ENCODE results near the gene P2RX7.
"Not testable (repeated sequence)": the region's sequence is repeated elsewhere in the genome, so short reads cannot be mapped to it uniquely, and the experiment has no call there.

P2RX7 gene

DNA sequence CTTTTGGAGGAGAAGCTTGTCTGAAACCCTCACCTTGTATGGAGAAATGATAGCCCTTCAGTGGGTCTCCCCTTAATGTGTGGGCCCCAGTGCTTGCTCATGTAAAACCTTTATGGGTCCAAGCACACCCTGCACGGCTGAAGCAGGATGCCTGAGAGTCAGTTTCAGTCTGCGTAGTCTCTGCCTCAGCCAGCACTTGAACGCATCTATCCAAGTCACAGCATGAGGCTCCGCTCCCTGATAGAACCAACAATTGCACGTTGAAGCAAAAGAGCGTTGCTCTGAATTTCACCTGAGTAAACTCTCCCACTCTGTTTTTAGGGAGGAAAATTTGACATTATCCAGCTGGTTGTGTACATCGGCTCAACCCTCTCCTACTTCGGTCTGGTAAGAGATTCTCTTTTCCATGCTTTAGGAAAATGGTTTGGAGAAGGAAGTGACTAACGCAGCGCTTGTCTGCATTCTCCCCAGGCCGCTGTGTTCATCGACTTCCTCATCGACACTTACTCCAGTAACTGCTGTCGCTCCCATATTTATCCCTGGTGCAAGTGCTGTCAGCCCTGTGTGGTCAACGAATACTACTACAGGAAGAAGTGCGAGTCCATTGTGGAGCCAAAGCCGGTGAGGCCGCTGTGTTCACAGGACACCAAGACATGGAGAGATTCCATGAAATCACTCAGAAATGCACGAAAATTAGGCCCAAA lies 44.3 kb downstream of the P2RX7 start:
- no peak for DNase-seq

DNA sequence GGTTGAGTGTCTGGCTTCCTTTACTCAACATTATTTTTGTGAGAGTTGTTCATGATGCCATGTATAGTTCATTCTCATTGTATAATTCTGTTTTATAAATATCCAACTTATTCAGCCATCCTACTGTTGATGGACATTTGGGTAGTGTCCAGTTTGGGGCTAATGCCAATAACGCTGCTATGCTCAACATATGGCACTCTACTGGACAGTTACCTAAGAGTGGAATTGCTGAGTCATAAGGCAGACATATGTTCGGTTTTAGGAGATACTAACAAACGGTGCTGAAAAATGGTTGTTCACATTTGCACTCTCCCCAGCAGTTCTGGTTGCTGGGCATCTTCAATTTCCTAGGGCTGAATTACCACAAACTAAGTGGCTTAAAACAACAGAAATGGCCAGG lies 48.5 kb downstream of the P2RX7 start:
- DNase-seq, result no peak

DNA sequence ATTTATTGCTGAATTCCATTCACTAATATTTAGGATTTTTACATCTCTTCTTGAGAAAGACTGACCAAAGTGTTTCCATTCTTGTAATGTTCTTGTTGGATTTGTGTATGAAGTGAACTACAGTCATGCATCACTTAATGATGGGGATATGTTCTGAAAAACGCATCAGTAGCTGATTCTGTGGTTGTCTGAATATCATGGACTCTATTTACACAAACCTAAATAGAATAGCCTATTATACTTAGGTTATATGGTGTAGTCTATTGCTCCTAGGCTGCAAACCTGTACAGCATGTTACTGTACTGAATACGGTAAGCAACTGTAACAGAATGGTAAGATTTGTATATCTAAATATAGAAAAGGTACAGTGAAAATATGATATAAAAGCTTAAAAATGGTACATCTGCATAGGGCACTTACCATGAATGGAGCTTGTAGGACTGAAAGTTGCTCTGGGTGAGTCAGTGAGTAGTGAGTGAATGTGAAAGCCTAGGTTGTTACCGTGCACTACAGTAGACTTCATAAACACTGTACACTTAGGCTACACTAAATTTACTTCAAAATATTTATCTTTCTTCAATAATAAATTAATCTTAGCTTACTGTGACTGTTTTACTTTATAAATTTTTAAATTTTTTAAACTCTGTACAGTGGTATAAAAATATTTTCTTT lies 49.7 kb downstream of the P2RX7 start:
- DNase-seq, result no peak

DNA sequence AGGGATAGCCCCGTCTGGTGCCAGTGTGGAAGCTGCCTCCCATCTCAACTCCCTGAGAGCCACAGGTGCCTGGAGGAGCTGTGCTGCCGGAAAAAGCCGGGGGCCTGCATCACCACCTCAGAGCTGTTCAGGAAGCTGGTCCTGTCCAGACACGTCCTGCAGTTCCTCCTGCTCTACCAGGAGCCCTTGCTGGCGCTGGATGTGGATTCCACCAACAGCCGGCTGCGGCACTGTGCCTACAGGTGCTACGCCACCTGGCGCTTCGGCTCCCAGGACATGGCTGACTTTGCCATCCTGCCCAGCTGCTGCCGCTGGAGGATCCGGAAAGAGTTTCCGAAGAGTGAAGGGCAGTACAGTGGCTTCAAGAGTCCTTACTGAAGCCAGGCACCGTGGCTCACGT lies 51.7 kb downstream of the P2RX7 start:
- DNase-seq, result no peak

DNA sequence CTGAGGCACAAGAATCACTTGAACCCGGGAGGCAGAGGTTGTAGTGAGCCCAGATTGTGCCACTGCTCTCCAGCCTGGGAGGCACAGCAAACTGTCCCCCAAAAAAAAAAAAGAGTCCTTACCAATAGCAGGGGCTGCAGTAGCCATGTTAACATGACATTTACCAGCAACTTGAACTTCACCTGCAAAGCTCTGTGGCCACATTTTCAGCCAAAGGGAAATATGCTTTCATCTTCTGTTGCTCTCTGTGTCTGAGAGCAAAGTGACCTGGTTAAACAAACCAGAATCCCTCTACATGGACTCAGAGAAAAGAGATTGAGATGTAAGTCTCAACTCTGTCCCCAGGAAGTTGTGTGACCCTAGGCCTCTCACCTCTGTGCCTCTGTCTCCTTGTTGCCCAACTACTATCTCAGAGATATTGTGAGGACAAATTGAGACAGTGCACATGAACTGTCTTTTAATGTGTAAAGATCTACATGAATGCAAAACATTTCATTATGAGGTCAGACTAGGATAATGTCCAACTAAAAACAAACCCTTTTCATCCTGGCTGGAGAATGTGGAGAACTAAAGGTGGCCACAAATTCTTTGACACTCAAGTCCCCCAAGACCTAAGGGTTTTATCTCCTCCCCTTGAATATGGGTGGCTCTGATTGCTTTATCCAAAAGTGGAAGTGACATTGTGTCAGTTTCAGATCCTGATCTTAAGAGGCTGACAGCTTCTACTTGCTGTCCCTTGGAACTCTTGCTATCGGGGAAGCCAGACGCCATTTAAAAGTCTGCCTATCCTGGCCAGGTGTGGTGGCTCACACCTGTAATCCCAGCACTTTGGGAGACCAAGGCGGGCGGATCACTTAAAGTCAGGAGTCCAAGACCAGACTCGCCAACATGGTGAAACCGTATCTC lies 52.6 kb downstream of the P2RX7 start:
- peak; percentile 32 for DNase-seq

DNA sequence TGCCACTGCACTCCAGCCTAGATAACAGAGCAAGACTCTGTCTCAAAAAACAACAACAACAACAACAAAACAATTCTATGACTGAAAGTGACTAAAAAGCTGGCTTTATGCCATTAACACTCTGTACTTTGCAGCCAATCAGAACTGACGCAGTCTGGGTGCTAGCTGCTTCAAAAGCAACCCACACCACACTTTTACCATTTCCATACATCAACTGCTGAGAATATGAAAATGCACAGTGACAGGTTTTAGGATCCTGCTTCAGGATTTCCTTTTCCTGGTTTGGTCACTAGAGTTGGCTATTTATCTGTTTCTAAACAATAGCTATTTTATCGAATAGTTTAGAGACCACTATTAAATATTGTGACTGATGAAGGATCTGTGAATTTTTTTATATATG lies 54.1 kb downstream of the P2RX7 start:
- DNase-seq, result no peak

DNA sequence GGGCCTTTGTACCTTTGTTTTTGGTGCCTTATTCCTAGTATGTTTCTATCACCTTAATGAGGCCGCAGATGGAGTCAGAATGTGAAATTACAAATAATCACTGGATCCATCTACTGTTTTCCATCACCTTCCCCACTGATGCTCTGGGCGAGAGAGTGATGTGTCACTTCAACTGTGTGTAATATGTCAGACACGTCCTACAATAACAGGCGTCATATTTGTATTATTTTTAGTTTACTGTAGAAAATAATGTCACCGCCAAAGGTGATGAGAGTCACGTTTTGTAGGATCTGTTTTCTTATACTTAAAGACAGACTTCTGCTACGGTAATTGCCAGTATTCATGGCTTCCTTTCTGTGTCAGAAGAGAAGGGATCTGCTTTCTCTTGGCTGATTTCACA lies 54.8 kb downstream of the P2RX7 start:
- DNase-seq, result no peak

DNA sequence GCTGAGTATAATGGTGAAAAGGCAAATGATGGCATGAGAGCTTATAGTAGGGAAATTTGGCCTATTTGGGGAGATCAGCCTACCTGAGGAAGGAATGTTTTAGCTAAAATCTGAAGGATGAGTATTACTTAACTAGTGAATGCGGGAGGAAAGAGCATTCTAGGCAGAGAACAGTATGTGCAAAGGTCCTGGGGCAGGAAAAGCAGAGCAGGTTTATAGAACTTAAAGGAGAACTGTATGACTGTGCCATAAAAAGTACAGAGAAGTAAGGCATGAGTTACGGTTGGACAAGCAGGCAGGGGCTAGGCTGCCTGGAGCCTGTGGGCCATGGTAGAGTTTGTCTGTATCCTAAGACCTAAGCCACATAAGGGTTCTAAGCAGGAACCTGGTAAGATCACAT lies 55.6 kb downstream of the P2RX7 start:
- DNase-seq, result no peak

DNA sequence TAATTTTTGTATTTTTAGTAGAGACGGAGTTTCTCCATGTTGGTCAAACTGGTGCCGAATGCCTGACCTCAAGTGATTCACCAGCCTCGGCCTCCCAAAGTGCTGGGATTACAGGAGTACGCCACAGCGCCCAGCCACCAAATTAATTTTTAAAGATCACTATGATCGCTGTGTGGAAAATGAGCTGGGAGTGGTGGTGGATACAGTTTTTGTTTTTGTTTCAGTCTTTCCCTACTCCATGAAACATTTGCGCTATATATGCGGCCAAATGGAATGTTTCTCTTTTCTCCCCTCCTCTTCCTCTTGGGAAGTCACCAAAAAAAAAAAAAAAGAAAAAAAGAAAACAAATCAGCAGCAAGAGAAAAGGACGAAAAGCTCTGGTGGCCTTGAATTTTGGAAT lies 56.5 kb downstream of the P2RX7 start:
- DNase-seq, result no peak

DNA sequence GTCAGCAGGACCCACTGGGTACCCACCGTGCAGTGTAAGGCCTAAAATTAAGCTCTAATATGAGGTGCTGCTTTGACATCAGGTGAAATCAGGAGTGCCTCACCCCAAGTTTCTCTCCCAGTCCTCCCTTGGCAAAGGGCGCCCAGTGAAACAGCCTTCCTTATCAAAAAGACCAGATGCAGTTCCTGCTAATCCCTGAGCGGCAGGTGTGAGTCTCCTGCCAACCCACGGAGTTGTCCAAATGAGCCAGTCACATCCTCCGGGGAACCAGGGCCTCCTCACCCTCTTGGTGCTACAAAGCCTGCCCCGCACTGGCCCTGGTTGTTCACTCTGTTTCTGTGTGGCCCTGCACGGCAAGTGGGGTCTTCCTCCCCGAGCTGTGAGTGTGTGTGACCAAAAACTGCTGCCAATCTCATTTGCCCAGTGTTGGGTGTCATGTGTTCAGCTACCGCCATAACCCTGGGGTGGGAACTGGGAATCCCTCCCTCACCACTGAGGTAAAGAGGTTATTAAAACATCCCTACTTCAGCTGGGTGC lies 57.0 kb downstream of the P2RX7 start:
- DNase-seq, result no peak

DNA sequence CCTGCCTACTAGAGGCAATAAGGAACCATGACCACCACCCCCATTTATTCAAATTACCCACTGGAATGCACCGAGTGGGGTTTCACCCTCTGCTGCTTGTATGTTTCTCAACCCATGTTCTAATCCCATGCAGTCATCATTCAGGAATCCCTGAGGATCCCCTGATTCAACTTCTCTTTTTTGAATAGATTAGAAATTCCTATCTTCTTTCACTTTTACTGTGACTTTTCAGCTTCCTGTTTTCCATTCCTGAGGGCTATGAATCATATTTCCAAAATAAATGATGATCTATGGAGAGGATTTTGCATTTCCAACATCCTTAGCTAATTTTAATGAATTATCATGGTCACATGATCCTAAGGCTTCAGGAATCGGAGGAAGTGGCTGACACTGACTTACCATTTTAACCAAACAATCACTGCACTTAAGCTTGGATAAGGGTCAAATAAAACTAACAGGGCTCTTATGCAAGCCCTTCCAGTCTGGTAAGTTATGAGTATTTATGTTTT lies 57.9 kb downstream of the P2RX7 start:
- DNase-seq, result peak; percentile 40

DNA sequence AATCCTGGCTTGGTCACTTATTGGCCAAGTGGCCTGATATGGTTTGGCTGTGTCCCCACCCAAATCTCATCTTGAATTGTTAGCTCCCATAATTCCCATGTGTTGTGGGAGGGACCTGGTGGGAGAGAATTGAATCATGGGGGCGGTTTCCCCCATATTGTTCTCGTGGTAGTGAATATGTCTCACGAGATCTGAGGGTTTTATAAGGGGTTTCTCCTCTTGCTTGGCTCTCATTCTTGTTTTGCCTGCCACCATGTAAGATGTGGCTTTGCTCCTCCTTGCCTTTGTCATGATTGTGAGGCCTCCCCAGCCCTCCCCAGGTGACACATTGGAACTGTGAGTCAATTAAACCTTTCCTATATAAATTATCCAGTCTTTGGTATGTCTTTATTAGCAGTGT lies 58.5 kb downstream of the P2RX7 start:
- no peak for DNase-seq

DNA sequence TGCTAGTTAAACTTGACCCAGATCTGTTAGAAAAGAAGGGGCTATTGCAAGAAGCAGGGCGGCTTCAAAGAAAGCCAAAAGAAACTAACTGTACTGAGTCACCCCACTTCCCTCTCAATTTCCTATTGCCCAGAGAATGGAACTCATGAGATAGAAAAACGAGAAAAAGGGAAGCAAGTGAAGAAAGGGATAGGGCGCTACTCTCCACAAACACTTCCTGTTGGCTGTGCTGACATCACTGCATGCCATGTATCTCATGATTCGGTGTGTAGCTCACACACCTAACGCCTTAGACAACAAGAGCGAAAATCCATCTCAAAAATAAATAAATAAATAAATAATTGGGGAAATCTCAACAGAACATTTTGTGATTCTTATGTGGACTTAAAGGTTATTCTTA lies 64.2 kb downstream of the P2RX7 start:
- DNase-seq, result peak; percentile 82

DNA sequence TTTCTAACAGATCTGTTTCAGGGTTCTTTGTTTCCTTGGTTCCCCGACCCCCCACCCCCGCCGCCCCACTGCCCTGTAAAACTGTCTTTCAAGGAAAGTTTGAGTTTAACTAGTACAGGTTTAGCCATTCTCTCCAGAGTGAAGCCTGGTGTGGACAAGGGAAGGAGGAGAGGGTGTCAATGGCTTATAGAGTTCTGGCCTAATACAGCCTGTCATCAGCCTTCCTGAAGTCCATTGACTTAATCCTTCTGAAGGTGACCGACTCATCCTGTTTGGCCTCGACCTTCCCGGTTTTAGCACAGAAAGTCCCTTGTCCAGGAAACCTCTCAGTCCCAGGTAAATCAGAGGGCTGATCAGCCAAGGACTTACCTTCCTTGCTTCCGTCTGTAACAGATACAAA lies 66.3 kb downstream of the P2RX7 start:
- no peak for DNase-seq

DNA sequence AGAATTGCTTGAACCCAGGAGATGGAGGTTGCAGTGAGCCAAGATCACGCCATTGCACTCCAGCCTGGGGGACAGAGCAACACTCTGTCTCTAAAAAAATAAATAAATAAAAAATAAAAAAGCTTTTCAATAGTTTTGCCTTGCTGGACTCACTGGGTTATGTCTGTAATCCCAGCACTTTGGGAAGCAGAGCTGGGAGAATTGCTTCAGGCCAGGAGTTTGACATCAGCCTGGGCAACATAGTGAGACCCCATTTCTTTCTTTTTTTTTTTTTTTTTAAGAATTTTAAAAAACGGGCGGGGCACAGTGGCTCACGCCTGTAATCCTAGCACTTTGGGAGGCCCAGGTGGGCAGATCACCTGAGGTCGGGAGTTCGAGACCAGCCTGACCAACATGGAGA lies 68.5 kb downstream of the P2RX7 start:
- not testable (repeated sequence) for DNase-seq

DNA sequence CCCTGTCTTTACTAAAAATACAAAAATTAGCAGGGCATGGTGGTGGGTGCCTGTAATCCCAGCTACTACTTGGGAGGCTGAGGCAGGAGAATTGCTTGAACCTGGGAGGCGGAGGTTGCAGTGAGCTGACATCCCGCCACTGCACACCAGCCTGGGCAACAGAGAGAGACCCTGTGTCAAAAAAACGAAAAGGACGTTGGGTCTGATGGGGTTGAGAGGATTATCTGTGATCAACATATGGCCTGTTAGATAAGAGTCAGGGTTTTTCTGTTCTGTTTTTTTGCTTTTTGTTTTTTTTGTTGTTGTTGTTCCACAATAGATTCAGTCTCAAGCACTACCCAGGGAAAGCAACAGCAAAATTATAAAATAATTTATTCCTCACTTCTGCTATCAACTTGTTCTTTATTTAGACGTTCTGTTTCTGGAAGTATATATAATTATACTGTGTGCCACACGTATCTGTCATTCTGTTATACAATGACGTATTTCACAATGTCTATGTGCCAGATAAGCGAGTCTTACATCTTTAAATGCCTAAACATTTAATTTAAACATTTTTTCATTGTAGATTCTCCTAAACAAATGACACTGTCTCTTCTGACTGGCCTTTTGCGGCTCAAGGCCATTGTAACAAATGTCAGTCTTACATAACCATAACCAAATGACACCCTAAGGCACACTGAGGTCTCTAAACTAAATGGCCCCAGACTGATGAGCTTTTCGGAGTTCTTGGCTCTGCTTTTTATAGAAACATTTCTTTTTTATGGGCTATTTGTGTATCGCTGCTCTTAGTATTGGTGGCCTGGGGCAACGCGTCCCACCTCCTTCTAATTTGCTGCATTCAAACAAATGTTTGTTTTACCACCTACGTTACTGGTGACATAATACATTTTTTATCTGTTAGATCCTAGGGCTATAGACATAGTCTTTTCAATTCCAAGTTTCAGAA lies 70.0 kb downstream of the P2RX7 start:
- DNase-seq, result no peak

DNA sequence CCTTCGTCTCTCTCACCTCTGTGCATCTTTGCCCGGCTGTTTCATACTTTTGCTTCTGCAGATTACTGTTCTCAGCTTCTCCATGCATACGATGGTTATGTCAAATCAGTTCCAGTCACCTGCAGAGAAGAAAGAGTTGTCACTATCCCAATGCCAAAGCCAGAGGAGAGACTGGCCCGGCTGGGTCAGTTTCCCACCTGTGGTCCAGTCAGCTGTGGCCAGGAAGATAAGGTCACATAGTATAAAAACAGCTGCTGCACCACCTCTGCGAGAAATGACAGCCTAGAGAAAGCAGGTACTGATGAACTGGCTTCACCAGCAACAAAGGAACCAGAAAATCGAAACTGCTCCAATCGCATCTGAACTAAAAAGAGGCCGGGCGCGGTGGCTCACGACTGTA lies 70.8 kb downstream of the P2RX7 start:
- no peak for DNase-seq

DNA sequence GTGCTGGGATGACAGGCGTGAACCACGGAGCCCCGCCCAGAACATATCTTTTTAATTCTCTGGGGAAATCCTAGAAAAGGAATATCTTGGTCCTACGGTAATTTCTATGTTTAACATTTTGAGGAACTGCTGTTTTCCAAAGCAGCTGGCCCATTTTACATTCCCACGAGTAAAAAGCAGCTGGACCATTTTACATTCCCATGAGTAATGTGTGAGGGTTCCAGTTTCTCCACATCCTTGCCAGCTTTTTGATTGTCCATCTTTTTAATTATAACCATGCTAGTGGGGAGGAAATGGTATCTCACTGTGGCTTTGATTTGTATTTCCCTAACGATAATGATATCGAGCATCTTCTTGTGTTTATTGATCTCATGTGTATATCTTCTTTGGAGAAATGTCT lies 72.8 kb downstream of the P2RX7 start:
- DNase-seq, result no peak

DNA sequence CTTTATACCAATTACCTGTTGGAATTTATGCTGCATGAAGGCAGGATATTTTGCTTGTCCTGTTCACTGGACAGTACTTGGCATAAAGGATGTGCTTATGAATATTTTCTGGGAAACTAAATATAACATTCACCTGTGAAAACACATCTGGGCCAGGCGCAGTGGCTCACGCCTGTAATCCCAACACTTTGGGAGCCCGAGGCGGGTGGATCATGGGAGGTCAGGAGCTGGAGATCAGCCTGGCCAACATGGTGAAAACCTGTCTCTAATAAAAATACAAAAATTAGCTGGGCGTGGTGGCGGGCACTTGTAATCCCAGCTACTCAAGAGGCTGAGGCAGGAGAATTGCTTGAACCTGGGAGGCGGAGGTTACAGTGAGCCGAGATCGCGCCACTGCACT lies 75.9 kb downstream of the P2RX7 start:
- not testable (repeated sequence) for DNase-seq

DNA sequence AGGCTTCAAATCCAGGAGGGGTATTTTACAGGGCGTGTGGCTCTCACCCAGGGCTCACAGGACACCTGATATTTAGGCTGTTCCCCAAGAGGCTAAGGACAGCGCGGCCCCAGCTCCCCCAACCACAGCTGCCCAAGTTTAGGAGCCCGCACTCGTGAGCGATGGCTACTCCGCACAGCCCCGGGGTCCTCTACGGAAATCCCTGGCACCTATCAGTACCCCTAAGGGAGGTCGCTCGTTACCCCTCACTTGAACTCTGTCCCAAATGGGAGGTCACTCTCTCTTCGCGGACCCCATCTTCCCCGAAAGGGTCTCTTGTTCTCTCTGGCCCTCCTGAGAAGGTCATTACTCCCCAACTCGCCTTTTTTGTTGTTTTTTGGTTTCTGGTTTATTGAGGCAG lies 76.5 kb downstream of the P2RX7 start:
- no peak for DNase-seq

DNA sequence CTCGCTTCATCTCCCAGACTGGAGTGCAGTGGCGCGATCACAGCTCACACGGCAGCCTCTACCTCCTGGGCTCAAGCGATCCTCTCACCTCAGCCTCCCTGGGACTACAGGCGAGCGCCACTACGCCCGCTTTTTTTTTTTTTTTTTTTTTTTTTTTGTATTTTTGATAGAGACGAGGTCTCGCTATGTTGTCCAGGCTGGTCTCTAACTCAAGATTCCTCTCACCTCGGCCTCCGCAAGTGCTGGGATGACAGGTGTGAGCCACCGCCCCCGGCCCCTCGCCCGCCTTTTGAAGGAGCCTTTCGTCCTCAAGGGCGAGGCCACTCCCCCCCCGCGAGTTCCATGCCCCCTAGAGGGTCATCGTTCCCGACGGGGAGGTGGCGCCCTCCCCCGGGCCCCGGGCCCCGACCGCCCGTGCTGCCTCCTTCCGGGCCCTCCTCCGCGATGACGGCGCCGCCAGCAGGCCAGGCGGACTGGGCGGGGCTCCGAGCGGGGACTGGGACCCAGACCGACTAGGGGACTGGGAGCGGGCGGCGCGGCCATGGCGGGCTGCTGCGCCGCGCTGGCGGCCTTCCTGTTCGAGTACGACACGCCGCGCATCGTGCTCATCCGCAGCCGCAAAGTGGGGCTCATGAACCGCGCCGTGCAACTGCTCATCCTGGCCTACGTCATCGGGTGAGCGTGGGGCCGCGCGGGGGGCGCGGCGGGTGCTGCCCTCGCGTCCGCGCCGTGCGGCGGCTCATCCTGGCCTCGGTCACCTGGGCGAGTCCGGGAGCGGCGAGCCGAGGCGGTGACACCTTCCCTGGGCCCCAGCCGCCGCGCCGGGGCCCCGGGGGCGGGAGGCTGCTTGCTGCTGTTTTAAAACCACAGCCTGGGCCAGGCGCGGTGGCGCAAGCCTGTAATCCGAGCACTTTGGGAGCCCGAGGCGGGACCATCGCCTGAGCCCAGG lies 77.2 kb downstream of the P2RX7 start, which contains the start of gene P2RX4:
P2RX4 (plus strand) TSS at position 506 of the 949 bp plus-strand sequence; CDS start at position 542, 36 bp downstream.
- DNase-seq, result peak; percentile 32
